ES-I3 (cell line): Measurements from ENCODE around the gene UPK2.

ENCODE experiments used
- H3K36me3 ChIP-seq: 2 replicates; pipeline ENCODE4 v1.6.1; 2013; ENCODE audit warnings: mild to moderate bottlenecking, low read length, control low read depth, moderate library complexity; ENCODE audit not compliant: insufficient read depth
- H3K4me1 ChIP-seq: 2 replicates; pipeline ENCODE4 v1.6.1; 2013; ENCODE audit warnings: mild to moderate bottlenecking, control low read depth, low read length; ENCODE audit not compliant: insufficient read depth
- H3K9ac ChIP-seq: 2 replicates; pipeline ENCODE4 v1.6.1; 2013; ENCODE audit warnings: low read depth, mild to moderate bottlenecking, low read length, moderate library complexity
- H3K9me3 ChIP-seq: 2 replicates; pipeline ENCODE4 v1.6.1; 2013; ENCODE audit warnings: mild to moderate bottlenecking, low read length, moderate library complexity; ENCODE audit not compliant: control insufficient read depth, insufficient read depth

Gene UPK2

DNA sequence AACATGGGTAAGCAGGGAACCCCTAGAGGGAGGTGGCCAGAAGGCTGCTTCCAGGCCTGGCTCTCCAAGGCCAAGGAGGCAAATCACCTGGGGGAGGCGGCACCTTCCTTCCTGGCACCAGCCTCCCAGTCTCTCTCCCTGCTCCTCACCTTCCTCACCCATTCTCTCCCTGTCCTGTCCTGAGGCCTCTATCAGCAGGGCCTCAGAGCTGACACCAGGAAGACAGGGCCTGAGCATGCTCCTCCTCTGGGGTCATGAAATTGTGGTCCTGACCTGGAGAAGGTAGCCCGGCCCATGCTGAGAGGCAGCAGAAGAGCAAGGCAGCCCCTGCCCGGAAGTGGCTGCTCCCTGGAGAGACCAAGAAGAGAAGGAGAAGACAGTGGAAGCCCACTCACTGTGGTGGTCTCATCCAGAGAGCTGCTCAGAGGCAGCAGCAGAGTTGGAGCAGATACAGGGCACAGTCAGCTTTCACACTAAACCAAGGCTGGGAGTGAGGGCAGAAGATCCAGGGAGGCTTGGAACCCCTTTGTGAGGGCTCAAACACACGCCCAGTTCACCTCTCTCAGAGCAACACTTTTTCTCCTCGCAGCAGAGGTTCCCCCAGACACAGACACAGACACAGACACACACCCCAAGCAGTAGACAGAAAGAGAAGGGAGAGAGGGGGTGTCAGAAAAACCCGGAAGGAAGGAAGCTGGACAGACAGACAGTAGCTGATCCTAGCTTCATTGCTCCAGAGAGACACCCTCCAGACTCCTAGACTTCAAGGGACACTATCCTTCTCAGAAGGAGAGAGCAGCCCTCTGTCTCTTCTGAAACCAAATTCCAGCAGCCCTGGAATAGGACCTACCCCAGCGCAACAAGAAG is 32.1 kb upstream of the UPK2 start:
- Histone ChIP-seq H3K9me3 (no peaks in the 10 kb centered on the region), H3K9ac (peak overlapping the region; percentile 81), H3K36me3 (no peaks in the 10 kb centered on the region), H3K4me1 (peaks cover 30% of the 10 kb centered on the region)

DNA sequence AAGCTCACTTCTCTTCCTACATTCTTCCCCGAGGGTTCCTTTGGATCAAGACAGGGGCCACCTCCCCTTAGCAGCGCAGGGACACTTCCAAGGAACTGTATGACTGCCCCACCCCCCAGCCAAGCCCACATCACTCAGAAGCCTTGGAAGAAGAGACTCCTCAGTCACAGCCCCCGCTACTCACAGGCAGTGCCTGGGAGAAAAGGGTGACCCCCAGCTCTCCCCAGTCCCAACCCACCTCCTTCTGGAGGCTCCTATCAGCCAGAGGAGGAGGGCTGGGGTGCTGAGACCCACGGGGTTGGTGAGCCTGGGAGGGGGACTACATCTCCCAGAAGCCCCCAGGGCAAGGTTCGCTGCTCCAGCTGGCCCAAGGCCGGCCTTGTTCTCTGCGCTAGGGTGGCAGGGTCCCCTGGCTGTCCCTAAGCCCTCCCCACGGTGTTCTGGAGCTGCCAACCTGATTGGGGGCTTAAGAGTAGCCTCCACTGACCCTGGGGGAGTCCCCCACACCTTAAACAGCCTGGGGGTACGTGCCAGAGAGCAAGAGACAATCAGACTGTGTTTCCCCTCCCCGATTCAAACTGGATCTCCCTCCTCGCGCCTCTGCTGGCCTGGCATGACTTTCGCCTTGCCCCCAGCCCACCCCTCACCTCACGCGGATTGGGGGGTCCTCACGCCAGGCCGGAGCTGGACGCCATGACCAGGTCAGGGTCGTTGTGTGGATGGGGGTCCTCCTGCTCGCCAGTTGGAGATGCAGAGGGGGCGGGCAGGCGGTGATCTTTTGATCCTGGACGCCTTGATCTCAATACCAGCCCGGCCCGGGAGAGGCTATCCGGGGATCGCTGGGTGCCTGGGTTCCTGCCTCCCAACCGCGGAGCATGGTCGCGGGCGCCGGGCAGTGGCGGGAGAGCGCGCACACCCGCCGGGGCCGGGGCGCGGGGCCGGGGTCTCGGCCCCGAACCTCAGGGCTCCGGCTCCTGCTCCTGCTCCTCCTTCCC is 31.2 kb upstream of the UPK2 start:
- no peaks in the 10 kb centered on the region for H3K36me3 ChIP-seq
- peak overlapping the region; percentile 81 for H3K9ac ChIP-seq
- no peaks in the 10 kb centered on the region for H3K9me3 ChIP-seq
- peaks cover 29% of the 10 kb centered on the region for H3K4me1 ChIP-seq

DNA sequence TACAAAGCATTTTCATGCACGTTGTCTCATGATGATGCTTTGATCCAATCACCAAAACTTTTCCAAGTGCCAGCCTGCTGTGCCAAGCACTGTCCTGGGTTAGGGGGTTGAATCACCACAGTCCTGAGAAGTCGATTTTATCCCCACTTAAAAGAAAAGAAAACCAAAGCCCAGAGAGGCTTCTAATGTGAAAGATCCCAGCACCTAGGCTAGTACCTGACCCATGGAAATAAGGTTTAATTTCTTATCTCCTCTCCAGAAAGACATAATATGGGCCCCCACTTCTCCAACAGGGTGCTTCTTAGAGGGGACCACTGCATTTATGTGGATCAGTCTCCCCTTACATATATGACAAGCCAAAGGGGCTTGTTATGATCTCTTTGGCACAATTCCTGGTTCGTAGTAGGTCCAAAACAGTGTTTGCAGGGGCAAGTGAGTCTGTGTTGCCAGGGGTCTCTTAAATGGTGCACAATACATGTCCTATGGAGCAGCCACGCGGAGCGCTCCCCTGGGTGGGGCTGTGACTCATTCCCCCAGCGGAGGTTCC is 28.5 kb upstream of the UPK2 start:
- Histone ChIP-seq H3K4me1 (peaks cover 18% of the 10 kb centered on the region), H3K9me3 (no peaks in the 10 kb centered on the region), H3K36me3 (no peaks in the 10 kb centered on the region), H3K9ac (peak overlapping the region; percentile 95)

DNA sequence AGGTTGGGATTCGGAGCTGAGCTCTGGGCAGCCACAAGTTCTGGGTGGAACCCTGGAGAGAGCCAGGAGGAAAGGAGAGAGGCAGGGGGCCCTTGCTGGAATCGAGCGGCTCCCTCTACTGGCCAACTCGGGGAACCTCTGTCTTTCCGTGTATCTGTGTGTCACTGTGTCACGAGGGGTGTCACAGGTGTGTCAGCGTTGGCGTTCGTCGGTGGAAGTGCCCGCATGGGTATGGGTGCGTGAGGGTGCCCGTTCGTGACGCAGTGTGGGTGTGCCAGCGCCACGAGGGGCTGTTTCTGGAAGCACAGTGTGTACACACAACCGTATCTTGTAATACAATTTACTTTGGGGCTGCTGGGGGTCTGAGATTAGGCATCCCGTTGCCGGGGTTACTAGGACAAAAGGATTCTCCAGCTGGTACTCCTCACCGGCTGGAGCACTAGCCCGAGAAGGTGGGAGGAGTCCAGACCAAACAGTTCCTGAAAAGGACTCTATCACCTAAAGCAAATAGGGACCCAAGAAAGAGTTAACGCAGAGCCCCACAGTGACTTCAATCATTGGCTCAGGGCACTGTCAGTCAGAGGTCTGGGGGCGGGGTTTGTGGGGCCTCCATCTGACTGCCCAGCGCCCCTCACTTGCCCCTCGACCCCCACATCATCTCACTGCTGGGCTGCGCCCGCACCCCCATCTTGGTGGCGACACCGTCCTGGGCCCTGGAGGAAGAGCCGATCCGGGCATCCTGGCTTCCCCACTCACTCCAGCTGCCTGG is 27.8 kb upstream of the UPK2 start:
- Histone ChIP-seq H3K9ac (peak overlapping the region; percentile 95), H3K36me3 (no peaks in the 10 kb centered on the region), H3K9me3 (no peaks in the 10 kb centered on the region), H3K4me1 (peaks cover 16% of the 10 kb centered on the region)

DNA sequence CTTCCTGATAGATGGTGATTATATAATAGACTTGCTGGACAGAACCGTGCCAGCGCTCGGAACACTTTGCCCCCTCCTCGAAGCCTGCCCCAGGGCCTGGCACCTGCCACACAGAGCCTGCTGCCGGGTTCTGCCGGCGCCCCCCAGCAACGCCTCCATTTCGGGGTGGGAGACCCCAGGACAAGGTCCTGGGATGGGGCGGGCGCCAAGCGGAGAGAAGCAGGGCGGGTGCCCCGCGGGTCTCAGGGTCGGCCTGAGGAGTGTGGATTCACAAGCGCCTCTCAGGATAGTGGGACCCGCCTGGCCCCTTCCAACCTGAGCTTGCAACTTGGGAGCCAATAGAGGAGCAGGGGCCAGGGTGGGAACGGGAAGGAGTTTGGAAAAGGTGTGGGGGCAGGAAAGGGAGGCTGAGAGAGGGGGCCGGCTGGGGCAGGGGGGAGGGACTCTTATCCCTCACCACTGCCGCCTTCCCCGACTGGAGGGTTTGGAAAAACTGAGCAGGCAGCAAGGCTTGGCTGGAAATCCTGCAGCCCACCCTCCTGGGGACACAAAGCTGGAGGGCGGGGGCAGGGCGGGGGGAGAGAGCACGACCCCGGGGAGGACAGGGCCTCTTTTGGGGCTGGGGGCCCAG is 27.1 kb upstream of the UPK2 start:
- Histone ChIP-seq H3K4me1 (peaks cover 14% of the 10 kb centered on the region), H3K9me3 (no peaks in the 10 kb centered on the region), H3K36me3 (no peaks in the 10 kb centered on the region), H3K9ac (peak overlapping the region; percentile 95)

DNA sequence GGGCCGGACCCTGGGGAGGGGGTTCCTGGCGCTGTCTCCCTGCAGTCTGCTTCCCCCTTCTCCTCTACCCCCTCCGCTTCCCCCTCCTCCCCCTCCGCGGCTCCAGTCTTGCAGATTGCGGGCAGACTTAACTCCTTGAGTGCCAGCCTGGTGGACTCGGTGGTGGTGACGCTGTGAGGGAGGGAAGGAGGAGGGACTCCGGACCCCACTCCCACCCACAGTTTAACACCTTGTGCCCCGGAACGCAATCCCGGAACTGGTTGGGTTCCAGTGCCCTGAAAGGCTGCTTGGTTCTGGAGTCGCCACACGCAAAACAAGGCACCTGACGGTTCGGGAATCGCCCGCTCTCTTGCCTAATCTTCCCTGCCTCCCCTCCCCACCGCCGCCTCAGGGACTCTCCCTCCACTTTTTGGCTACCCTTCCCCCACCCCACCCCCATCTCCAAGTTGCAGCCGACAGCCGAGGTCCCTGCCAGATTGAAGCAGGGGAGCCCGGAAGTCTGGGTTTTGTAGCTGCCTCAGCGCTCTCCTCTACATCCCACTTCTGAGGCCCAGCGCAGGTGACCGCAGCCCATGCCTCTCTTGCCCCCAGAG is 26.5 kb upstream of the UPK2 start:
- peak overlapping the region; percentile 69 for H3K9ac ChIP-seq
- H3K9me3 ChIP-seq: no peaks in the 10 kb centered on the region
- no peaks in the 10 kb centered on the region for H3K36me3 ChIP-seq
- peaks cover 14% of the 10 kb centered on the region for H3K4me1 ChIP-seq

DNA sequence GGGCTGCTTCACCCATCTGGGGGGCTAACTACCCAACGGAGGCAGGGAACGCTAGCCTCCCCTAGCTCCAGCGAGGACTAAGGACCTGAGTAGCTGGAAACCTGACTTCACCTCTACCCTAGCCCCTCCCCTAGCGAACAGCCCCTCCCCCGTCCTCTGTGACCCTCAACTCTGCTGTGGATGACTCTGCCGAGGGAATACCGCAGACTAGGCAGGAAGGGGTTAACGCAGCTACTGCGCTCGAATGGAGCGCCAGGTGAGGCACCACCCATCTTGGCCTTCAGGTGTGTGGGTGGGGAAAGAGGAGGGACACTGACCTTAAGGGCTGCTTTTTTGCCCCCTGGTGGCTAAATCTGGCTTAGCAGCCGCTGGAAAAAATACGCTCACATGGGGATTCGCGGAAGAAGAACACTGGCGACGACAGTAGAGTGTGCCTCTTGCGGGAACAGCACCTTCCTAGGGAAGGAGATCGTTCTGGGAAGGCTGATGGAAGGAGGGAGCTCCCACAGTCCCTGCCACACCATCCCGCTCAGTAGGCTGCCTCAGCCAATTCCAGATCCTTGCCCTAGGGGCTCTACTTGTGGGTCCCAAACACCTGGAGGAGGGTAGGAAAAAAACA is 25.9 kb upstream of the UPK2 start:
- no peaks in the 10 kb centered on the region for H3K9me3 ChIP-seq
- no peaks in the 10 kb centered on the region for H3K36me3 ChIP-seq
- H3K9ac ChIP-seq: peak overlapping the region; percentile 69
- peaks cover 14% of the 10 kb centered on the region for H3K4me1 ChIP-seq

DNA sequence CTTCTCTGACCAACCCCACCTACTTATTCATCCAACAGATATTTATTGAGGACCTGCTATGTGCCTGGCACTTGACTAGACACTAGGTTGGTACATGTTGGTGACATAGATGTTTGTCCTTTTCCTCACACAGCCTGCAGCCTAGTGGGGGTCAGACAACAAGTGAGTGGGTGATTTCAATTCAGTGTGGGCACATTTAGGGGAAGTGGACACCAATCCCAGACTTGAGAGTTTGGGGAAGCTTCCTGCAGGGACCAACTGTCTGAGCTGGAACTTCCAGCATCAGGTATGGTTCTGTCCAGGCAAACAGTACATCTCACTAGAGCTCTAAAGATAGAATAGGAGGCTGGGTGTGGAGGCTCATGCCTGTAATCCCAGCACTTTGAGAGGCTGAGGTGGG is 24.5 kb upstream of the UPK2 start:
- Histone ChIP-seq H3K4me1 (peaks cover 14% of the 10 kb centered on the region), H3K9ac (no peak overlapping the region)

DNA sequence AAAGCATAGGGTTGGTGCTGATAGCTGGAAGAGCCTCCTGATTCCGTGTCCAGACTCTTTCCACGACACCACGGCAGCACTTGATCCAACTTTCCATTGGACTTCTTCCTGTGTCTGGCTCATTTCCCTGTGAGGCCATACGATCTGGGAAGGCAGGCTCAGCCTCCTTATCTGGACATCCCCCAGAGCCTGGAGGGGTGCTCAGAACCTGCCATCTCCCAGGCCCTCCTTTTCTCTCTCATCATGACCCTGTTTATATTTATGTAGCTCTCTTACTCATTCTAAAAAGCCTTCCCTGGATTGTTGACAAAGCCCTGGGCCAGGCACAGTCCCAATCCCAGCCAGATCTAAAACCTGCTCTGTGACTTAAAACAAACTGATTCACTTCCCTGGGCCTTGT is 22.6 kb upstream of the UPK2 start:
- no peak overlapping the region for H3K9ac ChIP-seq
- H3K4me1 ChIP-seq: peaks cover 9% of the 10 kb centered on the region
- no peaks in the 10 kb centered on the region for H3K9me3 ChIP-seq
- H3K36me3 ChIP-seq: no peaks in the 10 kb centered on the region

More for the DNA sequence above, 24.5 kb upstream of the UPK2 start:
- Histone ChIP-seq H3K9me3 (no peaks in the 10 kb centered on the region), H3K36me3 (no peaks in the 10 kb centered on the region)

DNA sequence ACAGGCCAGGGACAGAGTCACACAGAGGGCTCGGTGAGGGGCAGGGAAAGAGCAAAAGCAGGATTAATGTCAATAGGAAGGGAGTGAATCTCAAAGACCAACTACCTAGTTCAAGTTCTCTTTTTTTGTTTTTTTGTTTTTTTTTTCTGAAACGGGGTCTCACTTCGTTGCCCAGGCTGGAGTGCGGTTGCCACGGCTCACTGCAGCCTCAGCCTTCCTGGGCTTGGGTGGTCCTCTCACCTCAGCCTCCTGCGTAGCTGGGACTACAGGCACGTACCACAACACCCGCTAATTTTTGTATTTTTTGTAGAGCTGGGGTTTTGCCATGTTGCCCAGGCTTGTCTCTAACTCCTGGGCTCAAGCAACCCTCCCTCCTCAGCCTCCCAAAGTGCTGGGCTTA is 20.7 kb upstream of the UPK2 start:
- no peak overlapping the region for H3K9ac ChIP-seq
- H3K4me1 ChIP-seq: peaks cover 28% of the 10 kb centered on the region
- H3K9me3 ChIP-seq: no peaks in the 10 kb centered on the region
- H3K36me3 ChIP-seq: no peaks in the 10 kb centered on the region

DNA sequence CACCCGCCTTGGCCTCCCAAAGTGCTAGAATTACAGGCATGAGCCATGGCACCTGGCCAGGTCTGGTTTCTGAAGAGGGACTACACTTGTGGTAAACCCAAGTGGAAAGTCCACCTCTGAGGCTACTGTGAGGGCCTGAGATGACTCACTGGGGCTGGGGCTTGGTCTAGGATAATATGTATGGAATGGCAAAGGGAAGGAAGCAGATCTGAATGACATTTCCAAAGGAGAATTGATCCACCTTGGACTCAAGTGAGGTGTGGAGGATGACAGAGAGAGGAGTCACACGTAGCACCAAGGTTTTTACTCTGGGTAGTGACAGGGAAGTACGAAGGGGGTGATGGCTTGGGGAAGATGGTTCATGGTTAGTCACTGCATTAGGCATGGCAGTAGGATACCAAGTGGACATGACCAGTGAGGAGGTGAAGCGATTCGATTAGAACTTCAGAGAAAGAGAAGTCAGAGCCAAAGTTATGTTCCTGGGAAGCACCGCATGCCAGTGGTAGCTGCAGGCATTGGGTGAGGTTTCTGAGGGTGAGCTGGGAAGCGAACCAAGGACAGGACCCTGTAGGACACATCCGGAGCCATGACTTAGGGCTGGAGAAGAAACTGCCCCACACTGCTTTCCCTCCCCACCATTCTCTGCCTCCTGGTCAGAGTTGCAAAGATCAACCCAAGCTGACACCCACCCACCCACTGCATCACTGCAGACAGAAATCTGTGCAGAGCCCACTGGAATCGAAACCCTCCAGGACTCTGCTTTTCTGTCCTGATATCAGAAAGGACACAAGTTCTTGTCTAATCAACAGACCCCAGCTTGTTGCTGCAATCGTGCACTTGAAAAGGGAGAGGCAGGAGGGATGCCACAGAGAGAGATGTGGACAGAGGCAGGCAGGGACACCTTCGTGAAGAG is 17.4 kb upstream of the UPK2 start:
- no peaks in the 10 kb centered on the region for H3K36me3 ChIP-seq
- no peaks in the 10 kb centered on the region for H3K9me3 ChIP-seq
- peaks cover 27% of the 10 kb centered on the region for H3K4me1 ChIP-seq
- no peak overlapping the region for H3K9ac ChIP-seq

DNA sequence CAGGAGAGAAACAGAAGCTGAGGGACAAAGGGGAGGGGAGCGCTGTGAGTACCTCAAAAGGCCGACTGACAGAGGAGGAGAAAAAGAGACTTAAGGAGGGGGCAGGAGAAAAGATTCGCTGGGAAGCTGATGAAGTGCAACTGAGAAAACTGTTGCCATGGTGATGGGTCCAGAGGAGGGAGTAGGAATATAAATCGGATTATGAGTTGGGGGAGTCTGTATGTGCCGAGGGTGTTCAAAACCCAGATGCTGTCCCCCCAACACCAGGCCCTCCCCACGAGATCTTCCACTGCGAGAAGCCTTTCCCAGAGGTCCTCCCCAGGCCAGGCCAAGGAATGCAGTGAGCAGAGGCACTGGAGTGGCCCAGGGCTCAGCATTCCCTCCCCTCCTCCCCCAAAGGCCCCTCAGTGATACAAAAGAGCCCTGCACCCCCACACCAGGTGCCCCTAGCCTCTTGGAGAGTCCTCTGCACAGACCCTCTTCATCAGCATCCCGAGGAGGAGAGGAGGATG is 16.6 kb upstream of the UPK2 start:
- no peak overlapping the region for H3K9ac ChIP-seq
- H3K9me3 ChIP-seq: no peaks in the 10 kb centered on the region
- no peaks in the 10 kb centered on the region for H3K36me3 ChIP-seq
- peaks cover 27% of the 10 kb centered on the region for H3K4me1 ChIP-seq
